Measurements from ENCODE around the gene FLOT2. TPM values are rescaled to one million over a fixed set of nuclear protein-coding genes. Genes with fewer than 3 reads are reported as not detected.

The FLOT2 gene
- total RNA-seq, 4 donors from 2014 or later, result 44.8 to 81.8 (median 65.2) TPM

- H3K27ac ChIP-seq, result peak overlapping the region in 1 of 4 donors; percentile 17
- DNase-seq, result no peak
- intact Hi-C loops (cut with DNase I), result no loop called here
- no peaks in the 10 kb centered on the region for H3K27me3 ChIP-seq
- peaks cover 18 to 58% (median 37%) of the 10 kb centered on the region in 3 donors for H3K4me1 ChIP-seq
- H3K4me3 ChIP-seq, result no peak overlapping the region
- WGBS, 2 donors, result 73 to 76% methylated on average over 2 to 5 of the region's 5 CpGs
- no peak for TF ChIP-seq POLR2A (IDR thresholded peaks at IDR 0.05)
- no peak for TF ChIP-seq CTCF (IDR thresholded peaks at IDR 0.05)
- no peaks in the 10 kb centered on the region for H3K9me3 ChIP-seq
- H3K36me3 ChIP-seq, result peaks cover 5 to 54% (median 11%) of the 10 kb centered on the region in 3 donors
These were observed 7.5 kb downstream of the FLOT2 start for GRCh38 chr17:28889996-28890395.

GRCh38 chr17:28888832-28889231 is 8.7 kb downstream of the FLOT2 start:
- TF ChIP-seq CTCF (IDR thresholded peaks at IDR 0.05), result no peak
- TF ChIP-seq POLR2A (IDR thresholded peaks at IDR 0.05), result no peak
- H3K9me3 ChIP-seq, result no peaks in the 10 kb centered on the region
- no peak for DNase-seq
- H3K36me3 ChIP-seq, result peaks cover 17 to 65% (median 20%) of the 10 kb centered on the region in 3 donors
- intact Hi-C loops (cut with DNase I), result no loop called here
- no peaks in the 10 kb centered on the region for H3K27me3 ChIP-seq
- peaks cover 15 to 46% (median 27%) of the 10 kb centered on the region in 3 donors for H3K4me1 ChIP-seq
- WGBS, 2 donors, result 80 to 89% methylated on average over 7 of the region's 7 CpGs
- H3K27ac ChIP-seq, result no peak overlapping the region
- H3K4me3 ChIP-seq, result no peak overlapping the region

- Histone ChIP-seq H3K4me1 (peaks cover 7 to 38% (median 19%) of the 10 kb centered on the region in 3 donors), H3K9me3 (no peaks in the 10 kb centered on the region), H3K36me3 (peaks cover 24 to 74% (median 29%) of the 10 kb centered on the region in 3 donors), H3K27me3 (no peaks in the 10 kb centered on the region), H3K27ac (no peak overlapping the region), H3K4me3 (no peak overlapping the region)
- TF ChIP-seq POLR2A (IDR thresholded peaks at IDR 0.05) (no peak), CTCF (IDR thresholded peaks at IDR 0.05) (no peak)
- no peak for DNase-seq
- WGBS, 2 donors, result 82 to 83% methylated on average over 4 of the region's 12 CpGs
- intact Hi-C loops (cut with DNase I), result no loop called here
These were observed 9.6 kb downstream of the FLOT2 start for GRCh38 chr17:28887871-28888471.

- no peak overlapping the region for H3K4me3 ChIP-seq
- 77 to 85% methylated on average over 6 of the region's 10 CpGs for WGBS, 2 donors
- intact Hi-C loops (cut with DNase I), result no loop called here
- H3K27me3 ChIP-seq, result no peaks in the 10 kb centered on the region
- TF ChIP-seq CTCF (IDR thresholded peaks at IDR 0.05) (no peak), POLR2A (IDR thresholded peaks at IDR 0.05) (no peak)
- peaks cover 0 to 18% (median 5%) of the 10 kb centered on the region in 3 donors for H3K4me1 ChIP-seq
- H3K9me3 ChIP-seq, result no peaks in the 10 kb centered on the region
- H3K27ac ChIP-seq, result no peak overlapping the region
- peaks cover 45 to 85% (median 45%) of the 10 kb centered on the region in 3 donors for H3K36me3 ChIP-seq
- no peak for DNase-seq
These were observed 11.6 kb downstream of the FLOT2 start for GRCh38 chr17:28885951-28886350.

GRCh38 chr17:28885363-28885762 is 12.2 kb downstream of the FLOT2 start:
- Histone ChIP-seq H3K9me3 (no peaks in the 10 kb centered on the region), H3K4me3 (no peak overlapping the region), H3K27ac (no peak overlapping the region), H3K4me1 (peaks cover 0 to 12% (median 5%) of the 10 kb centered on the region in 3 donors), H3K36me3 (peaks cover 45 to 85% (median 51%) of the 10 kb centered on the region in 3 donors), H3K27me3 (no peaks in the 10 kb centered on the region)
- intact Hi-C loops (cut with DNase I), result no loop called here
- no peak for DNase-seq
- WGBS, 2 donors, result 84 to 91% methylated on average over 4 of the region's 4 CpGs
- no peak for TF ChIP-seq POLR2A (IDR thresholded peaks at IDR 0.05)
- TF ChIP-seq CTCF (IDR thresholded peaks at IDR 0.05), result no peak

Data from esophagus squamous epithelium (tissue), 5 donors.